NT2/D1 (cell line): ENCODE results near the gene FIBCD1.

Experiments
- SUZ12 ChIP-seq: IDR thresholded peaks from 2 replicates; pipeline ENCODE4 v1.6.1; 2011; ENCODE audit not compliant: insufficient read length, insufficient read depth; ENCODE audit errors: extremely low read depth
- YY1 ChIP-seq: IDR thresholded peaks from 2 replicates; pipeline ENCODE4 v1.6.1; 2011; ENCODE audit not compliant: insufficient read length, insufficient read depth
- ZNF274 ChIP-seq: IDR thresholded peaks from 2 replicates; pipeline ENCODE4 v1.6.1; 2011; ENCODE audit warnings: mild to moderate bottlenecking, low read depth, low read length

GRCh38 chr9:130942084-130942483 lies 3.0 kb upstream of the FIBCD1 start:
- TF ChIP-seq YY1 = no peak
- TF ChIP-seq ZNF274 = no peak
- TF ChIP-seq SUZ12 = no peak
